Measurements from ENCODE around the gene VWA8. TPM values are rescaled to one million over a fixed set of nuclear protein-coding genes. Genes with fewer than 3 reads are reported as not detected.
A peak's percentile ranks its signal among the peaks of the same experiment; 100 is the strongest.
"Not testable (repeated sequence)": the region's sequence is repeated elsewhere in the genome, so short reads cannot be mapped to it uniquely, and the experiment has no call there.

The VWA8 gene
- total and polyA plus RNA-seq, 9 donors, result 6.5 to 16.0 (median 9.3) TPM

DNA sequence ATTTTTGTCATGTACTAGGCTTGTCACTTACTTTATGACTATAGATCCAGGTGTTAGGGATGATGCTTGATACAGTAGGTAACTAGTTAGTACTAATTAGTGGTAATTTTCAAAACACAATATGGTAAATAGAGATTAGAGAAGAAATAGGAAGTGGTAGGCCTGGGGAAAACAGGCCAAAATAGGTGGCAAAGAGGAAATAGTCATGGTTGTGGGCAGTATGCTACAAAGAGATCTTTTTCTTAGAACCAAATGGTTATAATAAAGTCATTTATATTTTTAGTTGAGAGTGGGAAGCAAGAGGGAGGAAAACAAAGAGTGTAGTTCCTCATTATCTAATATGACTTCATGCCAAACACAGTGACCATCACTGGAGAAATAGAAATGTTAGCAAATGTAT is 9.1 kb upstream of the VWA8 start:
- H3K4me3 ChIP-seq (ENCODE audit: low read length), result no peak overlapping the region
- no peak for DNase-seq
- H3K4me1 ChIP-seq (ENCODE audit: control insufficient read depth, insufficient read depth, low read length), result no peaks in the 10 kb centered on the region
- no peaks in the 10 kb centered on the region for H3K36me3 ChIP-seq (ENCODE audit: control insufficient read depth, insufficient read depth, low read length)
- H3K27ac ChIP-seq (ENCODE audit: low read length), result no peak overlapping the region
- no peaks in the 10 kb centered on the region for H3K27me3 ChIP-seq (ENCODE audit: control insufficient read depth, insufficient read depth, low read length)
- H3K9me3 ChIP-seq (replicated peaks; ENCODE audit: control insufficient read depth, low read depth, low read length), result no peaks in the 10 kb centered on the region

DNA sequence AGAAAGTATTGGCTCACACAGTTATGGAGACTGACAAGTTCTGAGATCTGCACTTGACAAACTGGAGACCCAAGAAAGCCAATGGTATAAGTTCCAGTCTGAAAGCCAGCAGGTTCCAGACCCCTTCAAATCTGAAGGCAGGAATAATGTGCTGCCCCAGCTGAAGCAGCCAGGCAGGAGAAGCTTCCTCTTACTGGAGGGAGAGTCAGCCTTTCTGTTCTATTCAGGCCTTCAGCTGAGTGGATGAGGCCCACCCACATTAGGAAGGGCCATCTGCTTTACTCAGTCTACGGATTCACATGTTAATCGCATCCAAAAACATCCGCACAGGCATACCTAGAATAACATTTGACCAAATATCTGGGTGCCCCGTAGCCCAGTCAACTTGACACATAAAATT is 8.2 kb upstream of the VWA8 start:
- no peaks in the 10 kb centered on the region for H3K9me3 ChIP-seq (replicated peaks; ENCODE audit: control insufficient read depth, low read depth, low read length)
- no peak for DNase-seq
- 94% methylated on average over 4 of the region's 4 CpGs for WGBS (ENCODE audit: insufficient coverage)

DNA sequence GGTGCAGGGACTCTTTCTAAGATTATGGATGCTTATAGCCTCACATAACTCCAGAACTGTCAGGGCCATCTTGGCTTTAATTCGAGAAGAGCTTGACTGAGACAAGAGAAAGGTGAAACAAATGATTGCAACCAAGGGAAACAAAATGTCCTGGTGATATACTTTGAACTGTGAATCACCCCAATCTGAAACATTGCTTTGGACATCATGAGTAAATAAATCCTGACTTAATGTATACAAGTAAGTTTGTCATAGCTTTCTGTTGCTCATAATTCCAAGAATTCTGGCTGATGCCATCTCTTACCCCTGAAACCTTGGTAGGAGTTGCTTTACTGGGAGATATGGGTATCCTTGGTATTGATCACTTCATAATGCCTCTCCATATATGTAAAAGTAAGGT is 5.8 kb upstream of the VWA8 start:
- H3K4me1 ChIP-seq (ENCODE audit: control insufficient read depth, insufficient read depth, low read length), result no peaks in the 10 kb centered on the region
- no peaks in the 10 kb centered on the region for H3K36me3 ChIP-seq (ENCODE audit: control insufficient read depth, insufficient read depth, low read length)
- no peaks in the 10 kb centered on the region for H3K27me3 ChIP-seq (ENCODE audit: control insufficient read depth, insufficient read depth, low read length)
- no peak overlapping the region for H3K4me3 ChIP-seq (ENCODE audit: low read length)
- no peak overlapping the region for H3K27ac ChIP-seq (ENCODE audit: low read length)
- no peak for DNase-seq
- no CpG with 5 or more reads among the region's 1 CpG for WGBS (ENCODE audit: insufficient coverage)
- H3K9me3 ChIP-seq (replicated peaks; ENCODE audit: control insufficient read depth, low read depth, low read length), result no peaks in the 10 kb centered on the region

More for the DNA sequence above, 8.2 kb upstream of the VWA8 start:
- Histone ChIP-seq H3K27ac (ENCODE audit: low read length) (no peak overlapping the region), H3K4me1 (ENCODE audit: control insufficient read depth, insufficient read depth, low read length) (no peaks in the 10 kb centered on the region), H3K4me3 (ENCODE audit: low read length) (no peak overlapping the region), H3K36me3 (ENCODE audit: control insufficient read depth, insufficient read depth, low read length) (no peaks in the 10 kb centered on the region), H3K27me3 (ENCODE audit: control insufficient read depth, insufficient read depth, low read length) (no peaks in the 10 kb centered on the region)

DNA sequence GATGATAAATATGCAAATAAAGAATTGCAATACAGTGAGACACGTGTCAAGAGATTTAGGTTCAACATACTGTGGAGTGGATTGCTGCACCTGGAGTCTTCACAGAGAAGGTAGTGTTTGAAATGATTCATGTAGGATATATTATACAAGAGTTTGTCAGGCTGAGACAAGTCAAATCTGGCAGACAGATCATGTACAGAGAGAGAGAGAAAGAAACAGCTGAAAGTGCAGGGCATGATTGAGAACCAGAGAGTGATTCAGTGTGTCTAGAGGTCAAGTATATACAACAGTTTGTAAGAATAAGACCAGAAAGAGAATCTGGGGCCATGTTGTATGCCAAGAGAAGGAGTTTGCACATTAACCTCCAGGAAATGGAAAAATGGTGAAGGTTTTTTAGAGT is 2.1 kb upstream of the VWA8 start:
- 100% methylated on average over 1 of the region's 1 CpG for WGBS (ENCODE audit: insufficient coverage)
- Histone ChIP-seq H3K27me3 (ENCODE audit: control insufficient read depth, insufficient read depth, low read length) (no peaks in the 10 kb centered on the region), H3K27ac (ENCODE audit: low read length) (no peak overlapping the region), H3K36me3 (ENCODE audit: control insufficient read depth, insufficient read depth, low read length) (no peaks in the 10 kb centered on the region), H3K9me3 (replicated peaks; ENCODE audit: control insufficient read depth, low read depth, low read length) (no peaks in the 10 kb centered on the region), H3K4me1 (ENCODE audit: control insufficient read depth, insufficient read depth, low read length) (peaks cover 3% of the 10 kb centered on the region), H3K4me3 (ENCODE audit: low read length) (no peak overlapping the region)
- no peak for DNase-seq

DNA sequence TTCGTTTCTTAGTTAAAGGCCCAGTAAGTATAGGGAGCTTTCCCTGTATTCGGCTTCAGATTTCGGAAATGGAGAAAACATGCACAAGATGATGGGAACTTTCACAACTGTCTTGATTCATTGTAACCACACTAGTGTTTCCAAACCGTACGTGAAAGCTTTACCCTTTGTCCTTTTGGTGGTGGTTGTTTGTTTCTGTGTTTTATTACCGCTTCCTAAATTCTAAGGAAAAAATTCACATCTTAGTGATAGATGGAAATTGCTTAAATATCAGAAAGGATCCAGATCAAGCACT is 504 bp upstream of the VWA8 start:
- Histone ChIP-seq H3K9me3 (replicated peaks; ENCODE audit: control insufficient read depth, low read depth, low read length) (no peaks in the 10 kb centered on the region), H3K4me1 (ENCODE audit: control insufficient read depth, insufficient read depth, low read length) (peaks cover 3% of the 10 kb centered on the region), H3K36me3 (ENCODE audit: control insufficient read depth, insufficient read depth, low read length) (no peaks in the 10 kb centered on the region), H3K27ac (ENCODE audit: low read length) (peak overlapping the region; percentile 77), H3K27me3 (ENCODE audit: control insufficient read depth, insufficient read depth, low read length) (no peaks in the 10 kb centered on the region), H3K4me3 (ENCODE audit: low read length) (peak overlapping the region; percentile 75)
- DNase-seq, result no peak
- WGBS (ENCODE audit: insufficient coverage), result 18% methylated on average over 3 of the region's 6 CpGs

DNA sequence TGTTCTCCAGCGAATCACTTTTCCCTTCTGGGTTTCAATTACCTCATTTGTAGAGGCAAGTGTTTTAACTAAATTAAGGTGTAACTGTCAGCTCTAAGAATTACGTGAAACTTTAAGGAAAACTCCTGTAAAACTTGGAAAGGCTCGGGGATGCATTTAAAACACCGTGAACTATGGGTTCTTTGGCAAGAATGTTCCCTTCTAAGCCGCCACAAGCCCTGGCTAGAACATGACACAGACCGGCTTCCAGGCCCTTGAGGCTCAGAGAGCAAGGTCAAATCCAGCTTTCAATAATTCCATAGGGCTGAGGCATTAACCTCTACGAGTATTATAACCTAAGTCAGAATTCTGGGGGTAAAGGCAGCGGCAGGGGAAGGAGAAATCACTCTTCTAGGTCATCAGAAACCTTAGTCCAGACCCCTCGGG is 685 bp downstream of the VWA8 start:
- H3K36me3 ChIP-seq (ENCODE audit: control insufficient read depth, insufficient read depth, low read length), result no peaks in the 10 kb centered on the region
- no peak overlapping the region for H3K27ac ChIP-seq (ENCODE audit: low read length)
- H3K4me1 ChIP-seq (ENCODE audit: control insufficient read depth, insufficient read depth, low read length), result peaks cover 3% of the 10 kb centered on the region
- H3K27me3 ChIP-seq (ENCODE audit: control insufficient read depth, insufficient read depth, low read length), result no peaks in the 10 kb centered on the region
- no peaks in the 10 kb centered on the region for H3K9me3 ChIP-seq (replicated peaks; ENCODE audit: control insufficient read depth, low read depth, low read length)
- peak; percentile 27 for DNase-seq
- peak overlapping the region; percentile 75 for H3K4me3 ChIP-seq (ENCODE audit: low read length)
- 4% methylated on average over 7 of the region's 9 CpGs for WGBS (ENCODE audit: insufficient coverage)

DNA sequence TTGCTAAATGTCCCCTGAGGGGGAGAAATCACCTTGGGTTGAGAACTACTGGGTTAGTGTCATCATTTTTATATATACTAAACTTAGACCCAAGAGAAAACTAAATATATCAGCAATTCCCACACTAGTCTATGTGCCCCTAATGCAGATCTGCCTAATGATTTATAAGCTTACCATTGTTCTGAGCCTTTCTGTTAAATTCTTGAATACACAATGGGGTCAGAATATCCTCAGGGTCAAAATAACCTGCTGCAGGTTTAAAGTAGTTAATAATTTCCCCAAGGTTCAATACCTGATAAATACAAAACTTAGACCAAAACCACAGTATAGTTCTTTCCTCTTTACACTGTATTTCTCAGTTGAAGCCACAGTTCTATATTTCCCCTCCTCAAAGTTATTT is 4.6 kb downstream of the VWA8 start:
- no peak for DNase-seq
- Histone ChIP-seq H3K27me3 (ENCODE audit: control insufficient read depth, insufficient read depth, low read length) (no peaks in the 10 kb centered on the region), H3K4me1 (ENCODE audit: control insufficient read depth, insufficient read depth, low read length) (peaks cover 2% of the 10 kb centered on the region), H3K4me3 (ENCODE audit: low read length) (no peak overlapping the region), H3K27ac (ENCODE audit: low read length) (no peak overlapping the region), H3K36me3 (ENCODE audit: control insufficient read depth, insufficient read depth, low read length) (no peaks in the 10 kb centered on the region), H3K9me3 (replicated peaks; ENCODE audit: control insufficient read depth, low read depth, low read length) (no peaks in the 10 kb centered on the region)

DNA sequence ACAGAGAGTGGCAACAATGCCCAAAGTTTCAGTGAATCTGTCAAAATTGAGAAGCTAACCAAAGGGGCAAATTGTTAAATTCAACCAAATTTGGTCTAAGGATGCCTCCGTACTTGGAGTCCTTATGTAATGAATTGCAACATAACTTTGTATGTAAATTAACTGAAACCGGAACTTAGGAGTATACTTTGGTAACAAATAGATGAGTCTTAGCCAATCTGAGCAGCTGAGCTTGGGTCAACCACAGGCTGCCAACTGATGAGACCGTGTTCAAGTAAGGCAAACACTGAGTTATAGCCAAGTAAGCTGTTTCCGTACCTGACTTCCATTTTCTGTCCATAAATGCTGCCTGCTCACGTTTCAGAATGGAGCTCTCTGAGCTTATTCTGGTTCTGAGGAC is 5.3 kb downstream of the VWA8 start:
- no peaks in the 10 kb centered on the region for H3K27me3 ChIP-seq (ENCODE audit: control insufficient read depth, insufficient read depth, low read length)
- DNase-seq, result no peak
- no peak overlapping the region for H3K4me3 ChIP-seq (ENCODE audit: low read length)
- H3K36me3 ChIP-seq (ENCODE audit: control insufficient read depth, insufficient read depth, low read length), result no peaks in the 10 kb centered on the region
- H3K27ac ChIP-seq (ENCODE audit: low read length), result no peak overlapping the region
- no peaks in the 10 kb centered on the region for H3K9me3 ChIP-seq (replicated peaks; ENCODE audit: control insufficient read depth, low read depth, low read length)
- no peaks in the 10 kb centered on the region for H3K4me1 ChIP-seq (ENCODE audit: control insufficient read depth, insufficient read depth, low read length)
- WGBS (ENCODE audit: insufficient coverage), result 93% methylated on average over 3 of the region's 5 CpGs

DNA sequence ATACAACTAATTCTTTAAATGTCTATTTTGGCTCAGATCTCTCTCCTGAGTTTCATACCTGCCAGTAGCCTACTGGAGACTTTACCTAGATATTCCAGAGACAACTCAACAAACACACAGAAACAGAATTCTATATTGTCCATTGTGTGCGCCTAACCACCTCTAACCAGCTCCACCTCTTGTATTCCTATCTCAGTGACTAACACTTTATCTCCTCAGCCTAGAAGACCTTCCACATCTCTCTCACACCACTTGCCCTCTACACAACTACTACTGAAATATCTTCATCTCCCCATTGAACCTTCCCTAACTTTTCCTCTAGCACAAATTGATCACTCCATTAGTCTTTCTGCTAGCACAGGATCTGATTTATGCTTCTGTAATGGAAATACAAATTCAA is 6.7 kb downstream of the VWA8 start:
- Histone ChIP-seq H3K9me3 (replicated peaks; ENCODE audit: control insufficient read depth, low read depth, low read length) (no peaks in the 10 kb centered on the region), H3K36me3 (ENCODE audit: control insufficient read depth, insufficient read depth, low read length) (no peaks in the 10 kb centered on the region), H3K4me1 (ENCODE audit: control insufficient read depth, insufficient read depth, low read length) (no peaks in the 10 kb centered on the region), H3K27ac (ENCODE audit: low read length) (no peak overlapping the region), H3K27me3 (ENCODE audit: control insufficient read depth, insufficient read depth, low read length) (no peaks in the 10 kb centered on the region), H3K4me3 (ENCODE audit: low read length) (no peak overlapping the region)
- DNase-seq, result no peak
- 100% methylated on average over 1 of the region's 1 CpG for WGBS (ENCODE audit: insufficient coverage)

DNA sequence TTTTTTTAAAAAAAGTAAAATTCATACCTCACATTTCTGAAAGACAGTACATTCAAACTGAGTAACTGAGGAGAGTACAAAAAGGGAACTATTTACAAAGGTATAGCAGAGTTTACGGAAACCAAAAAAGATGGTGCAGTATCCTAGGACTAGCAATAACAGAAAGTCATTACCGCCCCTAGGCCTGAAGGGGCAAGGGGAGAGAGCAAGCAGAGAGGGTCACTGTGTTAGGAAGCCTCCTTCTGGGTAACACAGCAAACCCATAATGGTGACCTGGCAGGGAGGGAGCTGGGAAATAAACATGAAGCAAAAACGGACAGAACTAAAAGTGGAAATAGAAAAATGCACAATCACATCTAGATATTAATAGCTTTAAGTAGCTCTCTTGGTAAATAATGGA is 8.2 kb downstream of the VWA8 start:
- no peak for DNase-seq
- WGBS (ENCODE audit: insufficient coverage), result 90% methylated on average over 2 of the region's 3 CpGs
- H3K27ac ChIP-seq (ENCODE audit: low read length), result no peak overlapping the region

DNA sequence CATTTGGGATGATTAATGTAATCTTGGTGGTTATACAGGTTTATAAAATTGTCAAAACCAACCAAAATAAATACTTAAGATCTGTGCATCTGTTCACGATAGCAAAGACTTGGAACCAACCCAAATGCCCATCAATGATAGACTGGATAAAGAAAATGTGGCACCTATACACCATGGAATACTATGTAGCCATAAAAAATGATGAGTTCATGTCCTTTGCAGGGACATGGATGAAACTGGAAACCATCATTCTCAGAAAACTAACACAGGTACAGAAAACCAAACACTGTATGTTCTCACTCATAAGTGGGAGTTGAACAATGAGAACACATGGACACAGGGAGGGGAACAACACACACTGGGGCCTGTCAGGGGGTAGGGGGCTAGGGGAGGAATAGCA is 11.8 kb downstream of the VWA8 start:
- not testable (repeated sequence) for H3K27me3 ChIP-seq (ENCODE audit: control insufficient read depth, insufficient read depth, low read length); H3K4me3 ChIP-seq (ENCODE audit: low read length); H3K9me3 ChIP-seq (replicated peaks; ENCODE audit: control insufficient read depth, low read depth, low read length); H3K27ac ChIP-seq (ENCODE audit: low read length); H3K36me3 ChIP-seq (ENCODE audit: control insufficient read depth, insufficient read depth, low read length); H3K4me1 ChIP-seq (ENCODE audit: control insufficient read depth, insufficient read depth, low read length); DNase-seq
- WGBS (ENCODE audit: insufficient coverage), result no CpG with 5 or more reads among the region's 1 CpG

More for the DNA sequence above, 8.2 kb downstream of the VWA8 start:
- H3K36me3 ChIP-seq (ENCODE audit: control insufficient read depth, insufficient read depth, low read length), result no peaks in the 10 kb centered on the region
- H3K4me3 ChIP-seq (ENCODE audit: low read length), result no peak overlapping the region
- H3K4me1 ChIP-seq (ENCODE audit: control insufficient read depth, insufficient read depth, low read length), result no peaks in the 10 kb centered on the region
- no peaks in the 10 kb centered on the region for H3K27me3 ChIP-seq (ENCODE audit: control insufficient read depth, insufficient read depth, low read length)
- H3K9me3 ChIP-seq (replicated peaks; ENCODE audit: control insufficient read depth, low read depth, low read length), result no peaks in the 10 kb centered on the region
